A549 treated with DMSO at 1 μM for 4 hours (cell line): ENCODE measurements around the gene TMPRSS3. TPM values are rescaled to one million over a fixed set of nuclear protein-coding genes. Genes with fewer than 3 reads are reported as not detected.

Experiments used
- total RNA-seq: library from RNA; stranded (reverse); fragments of 200-300 nt; extraction: Qiagen RNA extraction; gene quantifications from 5 replicates; pipeline ENCODE4 v1.2.3, GENCODE V29; 2022; ENCODE audit warnings: low read depth

Gene TMPRSS3
- 0.20 to 0.38 TPM (median 0.27 TPM) in 5 replicates for total RNA-seq

GRCh38 chr21:42395905-42396651 is at the start of gene TMPRSS3:
TSS of gene TMPRSS3 (minus strand) at chr21:42396052. CDS start at chr21:42395417, 635 bp downstream.

GRCh38 chr21:42403611-42404231 is 7.9 kb upstream of the TMPRSS3 start, which contains the start of gene UBASH3A:
TSS of gene UBASH3A (plus strand) at chr21:42403902. CDS start at chr21:42403946, 44 bp downstream.

DNA sequence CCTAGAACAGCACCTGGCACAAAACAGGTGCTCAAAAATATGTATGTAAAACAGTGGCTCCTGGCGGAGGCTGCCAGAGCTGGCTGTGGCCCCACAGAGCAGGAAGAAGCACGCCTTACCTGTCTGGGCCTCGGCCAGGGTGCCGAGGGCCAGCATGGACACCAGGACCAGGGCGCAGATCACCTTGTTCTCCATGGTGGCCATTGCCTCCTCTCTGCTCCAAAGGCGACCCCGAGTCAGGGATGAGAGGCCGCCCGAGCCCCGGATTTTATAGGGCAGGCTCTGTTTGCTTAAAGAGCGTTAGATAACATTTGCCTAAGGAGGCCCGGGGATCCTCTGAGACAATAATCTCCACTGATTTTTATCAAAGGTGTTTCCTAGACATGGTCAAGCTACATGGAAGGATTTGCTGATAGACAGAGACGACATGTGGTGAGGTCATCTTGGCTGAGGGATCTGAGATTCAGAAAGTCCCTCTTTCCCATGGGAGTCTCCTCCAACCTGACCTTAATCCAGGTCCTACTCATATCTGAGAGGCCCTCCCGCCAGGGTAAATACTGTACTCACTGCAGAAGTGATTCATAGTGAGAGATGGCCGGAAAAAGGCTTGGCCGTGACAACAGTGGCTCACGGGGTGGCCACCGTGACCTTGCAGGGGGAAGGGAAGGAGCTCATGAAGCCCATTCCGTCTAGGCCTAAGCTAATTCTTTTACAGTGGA is 29.4 kb downstream of the TMPRSS3 start, which contains the start of gene TFF1:
TSS of gene TFF1 (minus strand) at position 244 of the 719 bp plus-strand sequence. CDS start at position 204, 40 bp downstream.

GRCh38 chr21:42350927-42351426 is 44.9 kb downstream of the TMPRSS3 start, which contains the start of gene TFF2:
TSS of gene TFF2 (minus strand) at chr21:42350994. CDS start at chr21:42350957, 37 bp downstream.

Other genes with a start within 250 kb of the TMPRSS3 start
- gene ABCG1, start 176.9 kb downstream of the TMPRSS3 start, total RNA-seq: 2.1 to 3.7 TPM (median 2.4 TPM) in 5 replicates
- not detected in 5 replicates for gene TFF3, start 80.6 kb downstream of the TMPRSS3 start, total RNA-seq
- not detected in 5 replicates for gene TFF2, start 45.1 kb downstream of the TMPRSS3 start, total RNA-seq
- 24.2 to 31.5 TPM (median 30.5 TPM) in 5 replicates for gene TFF1, start 29.5 kb downstream of the TMPRSS3 start, total RNA-seq
- 0.16 to 0.34 TPM (median 0.24 TPM) in 4 of 5 replicates, not detected in the other for gene UBASH3A, start 7.8 kb upstream of the TMPRSS3 start, total RNA-seq
- 0.45 to 0.94 TPM (median 0.67 TPM) in 5 replicates for gene RSPH1, start 100.2 kb upstream of the TMPRSS3 start, total RNA-seq
- gene SLC37A1, start 117.8 kb upstream of the TMPRSS3 start, total RNA-seq: 3.2 to 4.5 TPM (median 4.4 TPM) in 5 replicates